Nephron (organoid): ENCODE data around the gene C1orf52.
"Not testable (repeated sequence)": the region's sequence is repeated elsewhere in the genome, so short reads cannot be mapped to it uniquely, and the experiment has no call there.

Source experiments
- H3K27ac Mint-ChIP-seq, 3 experiments: 2 replicates each; pipeline ENCODE4 v1.8.0; 2020; ENCODE audit warnings: mixed read lengths in 3 of 3, mild to moderate bottlenecking in 2 of 3, moderate library complexity in 1 of 3
- H3K27me3 Mint-ChIP-seq: 2 replicates; pipeline ENCODE4 v1.8.0; 2021; ENCODE audit warnings: low read depth, mild to moderate bottlenecking, moderate library complexity, mixed read lengths
- H3K36me3 Mint-ChIP-seq: 2 replicates; pipeline ENCODE4 v1.8.0; 2020; ENCODE audit warnings: low read depth, mixed read lengths
- H3K4me1 Mint-ChIP-seq: 2 replicates; pipeline ENCODE4 v1.8.0; 2020; ENCODE audit warnings: mixed read lengths
- H3K4me3 Mint-ChIP-seq, 3 experiments: 2 replicates each; pipeline ENCODE4 v1.8.0; 2020; ENCODE audit warnings: mild to moderate bottlenecking in 3 of 3, mixed read lengths in 3 of 3, moderate library complexity in 2 of 3
- H3K9me3 Mint-ChIP-seq: 2 replicates; pipeline ENCODE4 v1.8.0; 2020; ENCODE audit warnings: mixed read lengths
- CTCF ChIP-seq, 3 experiments: fragments of 200-600 bp; sonication (generic); IDR thresholded peaks; one replicate each; pipeline ENCODE4 v1.5.0; 2021; ENCODE audit warnings: antibody characterized with exemption in 3 of 3; ENCODE audit not compliant: unreplicated experiment in 3 of 3

The C1orf52 gene

GRCh38 chr1:85258536-85259117 is 835 bp downstream of the C1orf52 start:
- TF ChIP-seq CTCF (IDR thresholded peaks at IDR 0.05; ENCODE audit: unreplicated experiment in 3 of 3) = no peak
- H3K4me1 Mint-ChIP-seq = peaks cover 28% of the 10 kb centered on the region

GRCh38 chr1:85249042-85249441 is 10.4 kb downstream of the C1orf52 start:
- not testable (repeated sequence) for H3K4me3 Mint-ChIP-seq, H3K27me3 Mint-ChIP-seq, H3K27ac Mint-ChIP-seq, H3K9me3 Mint-ChIP-seq
- peaks cover 46% of the 10 kb centered on the region for H3K36me3 Mint-ChIP-seq
- peaks cover 17% of the 10 kb centered on the region for H3K4me1 Mint-ChIP-seq

More at GRCh38 chr1:85258536-85259117, 835 bp downstream of the C1orf52 start:
- Mint-ChIP-seq H3K9me3 (no peaks in the 10 kb centered on the region), H3K27ac (peak overlapping the region; percentile 35 to 76 (median 66)), H3K36me3 (peaks cover 54% of the 10 kb centered on the region), H3K4me3 (peak overlapping the region; percentile 86 to 100 (median 99)), H3K27me3 (no peaks in the 10 kb centered on the region)

- Mint-ChIP-seq H3K27ac (peak overlapping the region; percentile 53 to 98 (median 94)), H3K4me3 (no peak overlapping the region), H3K27me3 (no peaks in the 10 kb centered on the region), H3K4me1 (peaks cover 33% of the 10 kb centered on the region), H3K36me3 (peaks cover 21% of the 10 kb centered on the region), H3K9me3 (peaks cover 8% of the 10 kb centered on the region)
- no peak for TF ChIP-seq CTCF (IDR thresholded peaks at IDR 0.05; ENCODE audit: unreplicated experiment in 3 of 3)
These were observed 13.6 kb downstream of the C1orf52 start for GRCh38 chr1:85245891-85246290.

GRCh38 chr1:85245456-85245855 is 14.0 kb downstream of the C1orf52 start:
- Mint-ChIP-seq H3K36me3 (peaks cover 17% of the 10 kb centered on the region), H3K27me3 (no peaks in the 10 kb centered on the region), H3K4me1 (peaks cover 37% of the 10 kb centered on the region), H3K9me3 (peaks cover 6% of the 10 kb centered on the region), H3K4me3 (no peak overlapping the region), H3K27ac (peak overlapping the region; percentile 53 to 98 (median 94))
- no peak for TF ChIP-seq CTCF (IDR thresholded peaks at IDR 0.05; ENCODE audit: unreplicated experiment in 3 of 3)

GRCh38 chr1:85244271-85245061 is 15.0 kb downstream of the C1orf52 start:
- Mint-ChIP-seq H3K4me3 (peak overlapping the region in 1 of 3 experiments; percentile 28), H3K36me3 (peaks cover 7% of the 10 kb centered on the region), H3K4me1 (peaks cover 47% of the 10 kb centered on the region), H3K27me3 (no peaks in the 10 kb centered on the region), H3K27ac (peak overlapping the region; percentile 94 to 98 (median 94)), H3K9me3 (peaks cover 3% of the 10 kb centered on the region)
- no peak for TF ChIP-seq CTCF (IDR thresholded peaks at IDR 0.05; ENCODE audit: unreplicated experiment in 3 of 3)

GRCh38 chr1:85243372-85243771 is 16.1 kb downstream of the C1orf52 start:
- Mint-ChIP-seq H3K27me3 (no peaks in the 10 kb centered on the region), H3K36me3 (peaks cover 4% of the 10 kb centered on the region), H3K27ac (peak overlapping the region; percentile 94 to 98 (median 94)), H3K4me1 (peaks cover 47% of the 10 kb centered on the region), H3K9me3 (no peaks in the 10 kb centered on the region), H3K4me3 (no peak overlapping the region)
- no peak for TF ChIP-seq CTCF (IDR thresholded peaks at IDR 0.05; ENCODE audit: unreplicated experiment in 3 of 3)
